Peyer's patch (tissue), 4 donors: ENCODE measurements around the gene ECE2. TPM values are rescaled to one million over a fixed set of nuclear protein-coding genes. Genes with fewer than 3 reads are reported as not detected.

Experiments used
- DNase-seq, 3 donors: peaks; one replicate each; pipeline ENCODE4 v3.0.0-alpha.2; 2017 to 2019
- H3K27ac ChIP-seq, 4 donors: fragments of 200-600 bp; sonication (generic); one replicate each; pipeline ENCODE4 v1.5.1; 2016 to 2019
- H3K27me3 ChIP-seq, 2 donors: fragments of 200-600 bp; sonication (generic); one replicate each; pipeline ENCODE4 v1.5.1; 2019
- H3K36me3 ChIP-seq, 3 donors: fragments of 200-600 bp; sonication (generic); one replicate each; pipeline ENCODE4 v1.5.1; 2016 to 2019
- H3K4me1 ChIP-seq, 4 donors: fragments of 200-600 bp; sonication (generic); one replicate each; pipeline ENCODE4 v1.5.1; 2016 to 2019
- H3K4me3 ChIP-seq, 4 donors: fragments of 200-600 bp; sonication (generic); 1 replicate in 3 of 4; 2 replicates in 1 of 4; pipeline ENCODE4 v1.5.1; 2016 to 2019; ENCODE audit warnings: mild to moderate bottlenecking in 1 of 4
- H3K9me3 ChIP-seq, 4 donors: fragments of 200-600 bp; sonication (generic); one replicate each; pipeline ENCODE4 v1.5.1; 2016 to 2019; ENCODE audit warnings: mild to moderate bottlenecking in 1 of 4
- POLR2A ChIP-seq, 2 donors: fragments of 450-650 bp; IDR thresholded peaks; one replicate each; pipeline ENCODE4 v1.5.1; 2017; ENCODE audit warnings: antibody characterized with exemption in 2 of 2, mild to moderate bottlenecking in 2 of 2, moderate library complexity in 2 of 2
- total RNA-seq, 4 donors: library from RNA; depleted of rRNA; stranded (reverse); fragments of >200 nt; gene quantifications; one replicate each; pipeline ENCODE4 v1.1.0, GENCODE V29; 2016
- TF ChIP-seq, protein P1 (sequence below), 6 experiments: fragments of 450-650 bp in 4 of 6; fragments of 200-600 bp in 2 of 6; sonication (generic) in 1 of 6; IDR thresholded peaks; one replicate each; pipeline ENCODE4 v1.5.1; 2017 to 2019; ENCODE audit warnings: antibody characterized with exemption in 6 of 6, mild to moderate bottlenecking in 3 of 6, moderate library complexity in 1 of 6

Gene ECE2
- total RNA-seq, 4 donors from 2014 or later = not detected

DNA sequence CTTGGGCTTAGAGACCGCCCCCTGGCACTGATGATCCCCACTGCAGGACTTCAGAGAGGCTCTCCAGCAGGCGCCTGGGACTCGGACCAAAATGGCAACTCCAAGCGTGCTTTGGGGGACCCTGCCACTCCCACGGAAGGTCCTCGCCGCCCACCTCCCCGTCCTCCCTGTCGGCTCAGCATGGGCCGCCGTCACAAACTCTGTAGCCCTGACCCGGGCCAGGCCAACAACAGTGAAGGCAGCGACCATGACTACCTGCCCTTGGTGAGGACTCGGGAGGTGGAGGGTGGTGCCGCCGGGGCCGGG, 34.7 kb upstream of the ECE2 start:
- Histone ChIP-seq H3K4me3 (peak overlapping the region in 2 of 4 donors; percentile 40 to 46), H3K27ac (no peak overlapping the region), H3K4me1 (peaks cover 0 to 13% (median 0%) of the 10 kb centered on the region in 4 donors), H3K36me3 (peaks cover 0 to 39% (median 0%) of the 10 kb centered on the region in 3 donors), H3K9me3 (no peaks in the 10 kb centered on the region), H3K27me3 (no peaks in the 10 kb centered on the region)
- DNase-seq = no peak
- no peak for TF ChIP-seq POLR2A (IDR thresholded peaks at IDR 0.05)
- TF ChIP-seq, protein P1, sequence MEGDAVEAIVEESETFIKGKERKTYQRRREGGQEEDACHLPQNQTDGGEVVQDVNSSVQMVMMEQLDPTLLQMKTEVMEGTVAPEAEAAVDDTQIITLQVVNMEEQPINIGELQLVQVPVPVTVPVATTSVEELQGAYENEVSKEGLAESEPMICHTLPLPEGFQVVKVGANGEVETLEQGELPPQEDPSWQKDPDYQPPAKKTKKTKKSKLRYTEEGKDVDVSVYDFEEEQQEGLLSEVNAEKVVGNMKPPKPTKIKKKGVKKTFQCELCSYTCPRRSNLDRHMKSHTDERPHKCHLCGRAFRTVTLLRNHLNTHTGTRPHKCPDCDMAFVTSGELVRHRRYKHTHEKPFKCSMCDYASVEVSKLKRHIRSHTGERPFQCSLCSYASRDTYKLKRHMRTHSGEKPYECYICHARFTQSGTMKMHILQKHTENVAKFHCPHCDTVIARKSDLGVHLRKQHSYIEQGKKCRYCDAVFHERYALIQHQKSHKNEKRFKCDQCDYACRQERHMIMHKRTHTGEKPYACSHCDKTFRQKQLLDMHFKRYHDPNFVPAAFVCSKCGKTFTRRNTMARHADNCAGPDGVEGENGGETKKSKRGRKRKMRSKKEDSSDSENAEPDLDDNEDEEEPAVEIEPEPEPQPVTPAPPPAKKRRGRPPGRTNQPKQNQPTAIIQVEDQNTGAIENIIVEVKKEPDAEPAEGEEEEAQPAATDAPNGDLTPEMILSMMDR (IDR thresholded peaks at IDR 0.05) = no peak

DNA sequence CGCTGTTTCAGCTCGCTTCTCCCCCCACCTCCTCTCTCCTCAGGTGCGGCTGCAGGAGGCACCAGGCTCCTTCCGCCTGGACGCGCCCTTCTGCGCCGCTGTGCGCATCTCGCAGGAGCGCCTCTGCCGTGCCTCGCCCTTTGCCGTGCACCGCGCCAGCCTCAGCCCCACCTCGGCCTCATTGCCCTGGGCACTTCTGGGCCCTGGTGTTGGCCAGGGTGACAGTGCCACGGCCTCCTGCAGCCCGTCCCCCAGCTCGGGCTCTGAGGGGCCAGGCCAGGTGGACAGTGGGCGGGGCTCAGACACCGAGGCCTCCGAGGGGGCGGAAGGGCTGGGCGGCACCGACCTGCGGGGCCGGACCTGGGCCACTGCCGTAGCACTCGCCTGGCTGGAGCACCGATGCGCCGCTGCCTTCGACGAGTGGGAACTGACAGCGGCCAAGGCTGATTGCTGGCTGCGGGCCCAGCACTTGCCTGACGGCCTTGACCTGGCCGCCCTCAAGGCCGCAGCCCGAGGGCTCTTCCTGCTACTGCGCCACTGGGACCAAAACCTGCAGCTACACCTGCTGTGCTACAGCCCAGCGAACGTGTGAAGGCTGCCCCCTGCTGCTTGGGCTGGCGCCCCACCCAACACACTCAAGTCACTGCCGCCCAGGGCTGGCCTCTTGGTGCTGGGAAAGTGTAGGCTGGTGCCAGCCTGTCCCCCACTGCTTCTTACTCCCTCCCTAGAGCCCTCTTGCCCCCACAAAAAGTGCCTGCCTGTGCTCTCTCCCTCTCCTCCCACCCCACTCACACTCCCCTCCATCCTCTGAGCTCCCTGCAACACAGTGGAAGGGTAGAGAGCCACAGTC, 34.1 kb upstream of the ECE2 start:
- peaks cover 0 to 13% (median 0%) of the 10 kb centered on the region in 4 donors for H3K4me1 ChIP-seq
- DNase-seq = peak in 2 of 3 donors; percentile 73 to 79
- H3K4me3 ChIP-seq = peak overlapping the region in 2 of 4 donors; percentile 40 to 46
- H3K27me3 ChIP-seq = no peaks in the 10 kb centered on the region
- peak overlapping the region in 1 of 4 donors; percentile 43 for H3K27ac ChIP-seq
- H3K36me3 ChIP-seq = peaks cover 0 to 39% (median 0%) of the 10 kb centered on the region in 3 donors
- no peaks in the 10 kb centered on the region for H3K9me3 ChIP-seq
- TF ChIP-seq POLR2A (IDR thresholded peaks at IDR 0.05) = no peak
- TF ChIP-seq, protein P1 (IDR thresholded peaks at IDR 0.05) = peak in 4 of 6 experiments; percentile 33 to 69 (median 61)

DNA sequence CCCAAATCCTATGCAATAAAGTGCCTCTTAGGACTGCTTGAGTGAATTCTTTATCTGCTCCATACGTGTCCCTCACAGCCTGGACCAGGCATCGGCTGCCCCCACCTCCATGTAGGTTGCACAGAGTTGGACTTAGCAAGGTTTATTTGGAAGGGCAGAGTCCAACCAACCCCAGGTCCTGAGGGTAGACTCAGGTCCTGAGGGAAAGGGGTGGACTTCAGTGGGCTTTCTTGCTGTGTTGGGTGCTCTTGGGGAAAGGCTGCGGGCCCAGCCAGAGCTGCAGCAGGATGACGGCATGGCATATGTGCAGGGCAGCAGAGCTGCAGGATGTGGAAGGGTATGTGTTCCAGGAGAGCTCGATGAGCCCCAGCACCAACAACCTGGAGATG, 33.5 kb upstream of the ECE2 start:
- no peak for DNase-seq
- Histone ChIP-seq H3K36me3 (peaks cover 0 to 39% (median 0%) of the 10 kb centered on the region in 3 donors), H3K27ac (no peak overlapping the region), H3K4me1 (peaks cover 0 to 17% (median 0%) of the 10 kb centered on the region in 4 donors), H3K4me3 (no peak overlapping the region), H3K27me3 (no peaks in the 10 kb centered on the region), H3K9me3 (no peaks in the 10 kb centered on the region)
- no peak for TF ChIP-seq POLR2A (IDR thresholded peaks at IDR 0.05)
- TF ChIP-seq, protein P1 (IDR thresholded peaks at IDR 0.05) = no peak

DNA sequence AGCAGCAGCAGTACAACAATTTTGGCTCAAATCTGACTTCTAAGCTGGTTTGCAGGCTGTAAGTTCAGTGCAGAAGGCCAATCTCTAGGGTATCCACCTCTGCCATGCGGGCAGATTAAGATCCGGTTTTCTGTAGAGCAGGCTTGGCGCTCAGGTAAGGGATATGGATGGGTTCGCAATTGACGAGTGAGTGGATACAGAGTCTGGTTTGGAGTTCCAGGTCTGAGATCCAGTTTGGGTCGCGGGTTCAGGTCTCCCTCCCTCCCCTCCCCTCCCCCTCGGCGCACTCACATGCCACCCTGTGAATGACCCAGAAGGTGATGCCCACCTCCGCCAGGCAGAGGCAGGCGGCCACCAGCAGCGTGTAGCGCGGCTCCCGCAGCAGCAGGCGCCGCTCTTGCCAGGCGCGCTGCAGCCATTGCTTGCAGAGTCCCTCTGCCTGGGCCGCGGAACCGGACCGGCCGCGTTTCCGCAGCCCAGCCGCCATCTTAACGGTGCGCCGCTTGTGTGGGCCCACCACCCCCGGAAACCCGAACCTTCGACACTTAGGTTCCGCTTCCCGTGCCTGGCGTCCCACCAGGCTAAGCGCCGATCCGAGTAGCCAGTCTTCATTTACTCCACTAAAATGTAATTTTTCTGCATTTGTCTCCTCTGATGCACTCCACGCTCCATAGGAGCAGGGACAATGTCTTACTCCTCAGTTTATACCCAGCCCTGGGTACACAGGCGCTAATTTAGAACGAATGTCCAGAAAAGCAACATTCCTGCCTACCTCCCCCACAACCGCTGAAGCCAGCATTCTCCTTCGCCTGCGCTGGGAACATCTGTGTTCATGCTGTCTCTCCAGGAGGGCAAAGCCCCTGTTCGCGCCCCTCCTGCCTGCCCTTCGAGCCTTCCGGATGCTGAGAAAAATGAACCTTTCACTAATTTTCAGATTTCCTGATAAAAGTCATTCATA, 27.1 kb upstream of the ECE2 start, which contains the start of gene ALG3:
Gene ALG3, minus strand, starts transcription at position 509 of the 958 bp plus-strand sequence. Its CDS starts 22 bp downstream, at position 487.
- Histone ChIP-seq H3K9me3 (no peaks in the 10 kb centered on the region), H3K4me3 (peak within 1 kb of the TSS; percentile 89 to 97 (median 94)), H3K36me3 (peaks cover 0 to 20% (median 0%) of the 10 kb centered on the region in 3 donors), H3K27ac (peak within 1 kb of the TSS; percentile 77 to 85 (median 81)), H3K27me3 (no peaks in the 10 kb centered on the region), H3K4me1 (peaks cover 0 to 19% (median 4%) of the 10 kb centered on the region in 4 donors)
- DNase-seq = peak; percentile 78 to 91 (median 87)
- TF ChIP-seq, protein P1 (IDR thresholded peaks at IDR 0.05) = peak in 1 of 6 experiments; percentile 24
- TF ChIP-seq POLR2A (IDR thresholded peaks at IDR 0.05) = peak; percentile 32 to 54
